Right cardiac atrium (tissue), 5 donors: ENCODE data around the gene OR10K2. TPM values are rescaled to one million over a fixed set of nuclear protein-coding genes. Genes with fewer than 3 reads are reported as not detected.

Source experiments
- polyA plus RNA-seq: library from polyadenylated mRNA; stranded (reverse); fragments of 200-250 nt; gene quantifications from one replicate; pipeline ENCODE4 v1.2.3, GENCODE V29; 2013
- total RNA-seq, 4 donors: library from RNA; stranded (reverse); fragmentation: NEBNext Ultra II Directional; extraction: Animal tissue kit (Norgen Biotek cat#: 25700); gene quantifications; one replicate each; pipeline ENCODE4 v1.2.1, GENCODE V29; 2021
- donor health status: healthy with polysubstance abuse.
- donor health status: DM: no; HTN: yes; CAD: no.
- donor health status: DM: no; HTN: no; CAD: no.
- donor health status: DM: no; HTN: yes; CAD: no; lungs with severe emphysema.
- donor health status: DM: yes; HTN: yes; CAD: no.

Gene OR10K2
- total and polyA plus RNA-seq, 5 donors: not detected

Other genes with a start within 250 kb of the OR10K2 start
- gene CD1D, start 245.3 kb downstream of the OR10K2 start, total RNA-seq: 1 to 10 TPM in 3 of 4 donors, under 1 TPM in 1; 0.64 to 3.4 (median 1.8) TPM
- gene CD1D, start 245.3 kb downstream of the OR10K2 start, polyA plus RNA-seq: 1.1 TPM
- not detected for gene CD1A, start 171.8 kb downstream of the OR10K2 start, total RNA-seq
- not detected for gene CD1A, start 171.8 kb downstream of the OR10K2 start, polyA plus RNA-seq
- gene CD1C, start 136.3 kb downstream of the OR10K2 start, total RNA-seq: under 1 TPM in 2 of 4 donors, not detected in 2; 0.34 to 0.65 TPM
- not detected for gene CD1C, start 136.3 kb downstream of the OR10K2 start, polyA plus RNA-seq
- not detected for gene CD1B, start 94.7 kb downstream of the OR10K2 start, total RNA-seq
- not detected for gene CD1B, start 94.7 kb downstream of the OR10K2 start, polyA plus RNA-seq
- under 1 TPM in 2 of 4 donors, not detected in 2; 0.29 to 0.59 TPM for gene CD1E, start 72.3 kb downstream of the OR10K2 start, total RNA-seq
- gene CD1E, start 72.3 kb downstream of the OR10K2 start, polyA plus RNA-seq: not detected
- gene OR10T2, start 26.8 kb downstream of the OR10K2 start, total RNA-seq: not detected
- not detected for gene OR10T2, start 26.8 kb downstream of the OR10K2 start, polyA plus RNA-seq
- not detected for gene OR10K1, start 35.6 kb upstream of the OR10K2 start, total RNA-seq
- not detected for gene OR10K1, start 35.6 kb upstream of the OR10K2 start, polyA plus RNA-seq
- not detected for gene OR10R2, start 46.0 kb upstream of the OR10K2 start, total RNA-seq
- not detected for gene OR10R2, start 46.0 kb upstream of the OR10K2 start, polyA plus RNA-seq
- gene OR6Y1, start 128.2 kb upstream of the OR10K2 start, total RNA-seq: not detected
- not detected for gene OR6Y1, start 128.2 kb upstream of the OR10K2 start, polyA plus RNA-seq
- not detected for gene OR6P1, start 144.3 kb upstream of the OR10K2 start, total RNA-seq
- not detected for gene OR6P1, start 144.3 kb upstream of the OR10K2 start, polyA plus RNA-seq
- not detected for gene OR10X1, start 153.7 kb upstream of the OR10K2 start, total RNA-seq
- gene OR10X1, start 153.7 kb upstream of the OR10K2 start, polyA plus RNA-seq: not detected
- not detected for gene OR10Z1, start 179.0 kb upstream of the OR10K2 start, total RNA-seq
- gene OR10Z1, start 179.0 kb upstream of the OR10K2 start, polyA plus RNA-seq: not detected